ENCODE measurements around the gene ARID1B.

DNA sequence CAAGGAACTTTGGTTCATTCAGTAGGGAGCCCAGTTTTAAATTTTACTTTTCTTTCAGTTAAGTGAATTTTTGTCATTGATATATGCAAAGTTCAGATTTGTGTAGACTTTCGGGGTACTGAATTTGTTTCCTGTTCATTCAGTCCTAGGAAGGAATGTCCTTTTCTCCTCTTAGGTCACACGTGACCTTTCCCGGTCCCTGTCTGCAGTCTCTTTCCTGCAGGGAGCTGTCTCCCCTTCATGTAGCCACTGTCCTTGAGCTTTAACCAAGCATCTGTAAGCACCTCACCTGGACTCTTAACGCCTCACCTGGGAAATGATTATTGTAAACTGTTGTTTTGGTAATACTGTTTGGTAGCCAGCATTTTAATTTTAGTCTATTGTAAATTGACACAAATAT, 190.7 kb downstream of the ARID1B start:
- TF ChIP-seq EZH2 (optimal IDR thresholded peaks at IDR 0.05; ENCODE audit: low read depth, low read length) (no peak), EZH2phosphoT487 (IDR thresholded peaks at IDR 0.05; ENCODE audit: low read length) (no peak)
- TF ChIP-seq, protein P1, sequence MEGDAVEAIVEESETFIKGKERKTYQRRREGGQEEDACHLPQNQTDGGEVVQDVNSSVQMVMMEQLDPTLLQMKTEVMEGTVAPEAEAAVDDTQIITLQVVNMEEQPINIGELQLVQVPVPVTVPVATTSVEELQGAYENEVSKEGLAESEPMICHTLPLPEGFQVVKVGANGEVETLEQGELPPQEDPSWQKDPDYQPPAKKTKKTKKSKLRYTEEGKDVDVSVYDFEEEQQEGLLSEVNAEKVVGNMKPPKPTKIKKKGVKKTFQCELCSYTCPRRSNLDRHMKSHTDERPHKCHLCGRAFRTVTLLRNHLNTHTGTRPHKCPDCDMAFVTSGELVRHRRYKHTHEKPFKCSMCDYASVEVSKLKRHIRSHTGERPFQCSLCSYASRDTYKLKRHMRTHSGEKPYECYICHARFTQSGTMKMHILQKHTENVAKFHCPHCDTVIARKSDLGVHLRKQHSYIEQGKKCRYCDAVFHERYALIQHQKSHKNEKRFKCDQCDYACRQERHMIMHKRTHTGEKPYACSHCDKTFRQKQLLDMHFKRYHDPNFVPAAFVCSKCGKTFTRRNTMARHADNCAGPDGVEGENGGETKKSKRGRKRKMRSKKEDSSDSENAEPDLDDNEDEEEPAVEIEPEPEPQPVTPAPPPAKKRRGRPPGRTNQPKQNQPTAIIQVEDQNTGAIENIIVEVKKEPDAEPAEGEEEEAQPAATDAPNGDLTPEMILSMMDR (IDR thresholded peaks at IDR 0.05; ENCODE audit: low read length) = no peak

All from MM.1S (cell line).